ENCODE data around the gene S100P.

DNA sequence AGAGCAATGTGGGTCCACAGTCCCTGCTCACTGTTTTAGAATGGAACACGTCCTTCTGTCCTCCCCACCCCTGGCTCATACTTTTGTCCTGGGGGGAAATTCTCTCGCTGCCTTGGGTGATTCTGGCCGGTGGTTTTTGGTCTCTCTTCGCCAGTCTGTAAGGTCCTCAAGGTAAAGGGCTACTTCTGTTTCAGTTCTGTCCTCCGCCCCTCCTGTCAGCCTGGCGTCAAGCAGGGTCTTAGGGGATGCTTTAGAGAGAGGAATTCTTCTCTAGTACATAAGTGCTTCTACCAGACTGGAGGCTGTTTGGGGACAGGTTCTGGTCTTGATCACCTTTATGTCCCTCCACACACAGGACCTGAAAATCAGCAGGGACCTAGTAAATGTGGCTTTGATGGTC lies 16.6 kb downstream of the S100P start:
- TF ChIP-seq, protein P1, sequence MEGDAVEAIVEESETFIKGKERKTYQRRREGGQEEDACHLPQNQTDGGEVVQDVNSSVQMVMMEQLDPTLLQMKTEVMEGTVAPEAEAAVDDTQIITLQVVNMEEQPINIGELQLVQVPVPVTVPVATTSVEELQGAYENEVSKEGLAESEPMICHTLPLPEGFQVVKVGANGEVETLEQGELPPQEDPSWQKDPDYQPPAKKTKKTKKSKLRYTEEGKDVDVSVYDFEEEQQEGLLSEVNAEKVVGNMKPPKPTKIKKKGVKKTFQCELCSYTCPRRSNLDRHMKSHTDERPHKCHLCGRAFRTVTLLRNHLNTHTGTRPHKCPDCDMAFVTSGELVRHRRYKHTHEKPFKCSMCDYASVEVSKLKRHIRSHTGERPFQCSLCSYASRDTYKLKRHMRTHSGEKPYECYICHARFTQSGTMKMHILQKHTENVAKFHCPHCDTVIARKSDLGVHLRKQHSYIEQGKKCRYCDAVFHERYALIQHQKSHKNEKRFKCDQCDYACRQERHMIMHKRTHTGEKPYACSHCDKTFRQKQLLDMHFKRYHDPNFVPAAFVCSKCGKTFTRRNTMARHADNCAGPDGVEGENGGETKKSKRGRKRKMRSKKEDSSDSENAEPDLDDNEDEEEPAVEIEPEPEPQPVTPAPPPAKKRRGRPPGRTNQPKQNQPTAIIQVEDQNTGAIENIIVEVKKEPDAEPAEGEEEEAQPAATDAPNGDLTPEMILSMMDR (conservative IDR thresholded peaks at IDR 0.05; ENCODE audit: low read depth, low read length) = no peak
- no peak for TF ChIP-seq EZH2 (IDR thresholded peaks at IDR 0.05; ENCODE audit: borderline replicate concordance, low read depth, low read length, poor library complexity, severe bottlenecking)

All from A673 (cell line).